ENCODE data around the gene SNAPC4.
"Not testable (repeated sequence)": the region's sequence is repeated elsewhere in the genome, so short reads cannot be mapped to it uniquely, and the experiment has no call there.

SNAPC4 gene

GRCh38 chr9:136410500-136411287 is 10.7 kb upstream of the SNAPC4 start, which contains the start of the genes ENTR1 and PMPCA:
ENTR1 (minus strand) TSS chr9:136410614; CDS start chr9:136410397, 217 bp downstream.
PMPCA (plus strand) TSS chr9:136410658; CDS start chr9:136410669, 11 bp downstream.
- H3K4me3 Mint-ChIP-seq, result peak within 1 kb of the TSS; percentile 88
- intact Hi-C loops (cut with micrococcal nuclease), result no loop called here
- peak within 1 kb of the TSS; percentile 89 for H3K27ac Mint-ChIP-seq
- no peaks in the 10 kb centered on the region for H3K27me3 Mint-ChIP-seq
- H3K4me1 Mint-ChIP-seq (ENCODE audit: low read depth), result peaks cover 37% of the 10 kb centered on the region
- no peaks in the 10 kb centered on the region for H3K9me3 Mint-ChIP-seq
- peaks cover 86% of the 10 kb centered on the region for H3K36me3 Mint-ChIP-seq (ENCODE audit: low read depth)

DNA sequence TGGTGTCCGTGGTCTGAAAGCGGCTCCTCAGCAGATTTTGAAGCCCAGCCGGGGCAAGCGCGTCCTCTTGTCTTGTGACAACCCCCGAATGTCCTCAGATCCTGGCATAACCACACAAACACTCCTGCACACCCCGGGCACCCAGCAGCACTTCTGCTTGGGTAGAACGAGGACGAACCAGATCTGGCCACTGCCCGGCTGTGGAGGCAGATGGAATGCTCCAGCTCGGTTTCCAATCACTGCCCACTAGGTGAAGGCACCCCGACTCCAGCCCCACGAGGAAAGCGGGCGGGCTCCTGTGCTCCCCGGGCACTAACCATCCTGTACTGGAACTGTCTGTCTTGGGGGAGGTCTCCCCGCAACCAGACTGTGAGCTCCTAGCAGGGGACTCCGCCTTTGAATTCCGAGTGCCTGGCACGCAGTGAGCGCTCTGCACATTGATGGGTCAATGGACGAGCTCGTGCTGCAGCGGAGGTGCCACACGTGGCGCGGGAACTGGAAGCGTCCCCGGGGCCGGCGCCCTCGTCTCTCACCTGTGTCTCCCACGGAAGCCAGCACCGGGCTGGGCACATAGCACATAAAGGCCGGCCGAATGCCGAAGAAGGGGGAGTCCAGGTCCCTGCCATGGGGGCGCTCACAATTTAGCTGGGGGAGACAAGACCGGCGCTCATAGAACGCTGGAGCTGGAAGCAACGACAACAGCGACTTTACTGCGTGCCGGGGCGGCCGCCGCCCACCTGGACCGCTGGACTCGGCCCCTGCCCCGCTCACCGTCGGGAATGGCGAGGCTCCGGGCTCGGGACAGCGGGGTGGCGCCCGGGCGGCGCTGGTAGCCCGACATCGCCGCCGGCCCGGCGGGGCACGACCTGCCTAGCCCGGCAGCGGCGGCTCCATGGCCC is 9.8 kb upstream of the SNAPC4 start:
- Mint-ChIP-seq H3K4me3 (peak overlapping the region; percentile 88), H3K4me1 (ENCODE audit: low read depth) (peaks cover 40% of the 10 kb centered on the region), H3K27me3 (no peaks in the 10 kb centered on the region), H3K27ac (peak overlapping the region; percentile 89), H3K9me3 (no peaks in the 10 kb centered on the region), H3K36me3 (ENCODE audit: low read depth) (peaks cover 86% of the 10 kb centered on the region)
- intact Hi-C loops (cut with micrococcal nuclease), result loop anchor here (10.0 kb wide), 1 partner anchor 75 kb away; the partner anchor contains the start of gene SEC16A

DNA sequence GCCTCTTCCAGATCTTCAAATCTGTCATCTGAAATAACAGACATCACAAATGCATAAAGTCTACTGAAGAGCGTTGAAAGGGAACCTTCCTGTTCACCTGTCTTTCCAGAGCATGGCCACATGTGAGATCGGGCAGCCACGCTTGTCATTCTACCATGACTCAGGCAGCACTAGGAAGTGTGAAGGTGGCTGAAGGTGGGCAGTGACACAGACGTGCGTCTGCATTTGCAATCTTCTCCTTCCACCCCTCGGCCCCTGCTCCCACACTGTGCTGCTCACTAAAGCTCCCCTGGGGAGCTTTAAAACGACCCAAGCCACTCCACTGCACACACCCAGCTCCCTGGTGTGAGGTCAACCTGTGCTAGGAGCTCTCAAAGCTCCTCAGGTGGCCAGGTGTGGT is 7.9 kb upstream of the SNAPC4 start:
- H3K27me3 Mint-ChIP-seq, result no peaks in the 10 kb centered on the region
- peak overlapping the region; percentile 89 for H3K27ac Mint-ChIP-seq
- no peak overlapping the region for H3K4me3 Mint-ChIP-seq
- intact Hi-C loops (cut with micrococcal nuclease), result loop anchor here (10.0 kb wide), 1 partner anchor 77 kb away; the partner anchor contains the start of gene SEC16A
- H3K4me1 Mint-ChIP-seq (ENCODE audit: low read depth), result peaks cover 51% of the 10 kb centered on the region
- no peaks in the 10 kb centered on the region for H3K9me3 Mint-ChIP-seq
- peaks cover 86% of the 10 kb centered on the region for H3K36me3 Mint-ChIP-seq (ENCODE audit: low read depth)

- H3K9me3 Mint-ChIP-seq, H3K4me3 Mint-ChIP-seq, H3K27me3 Mint-ChIP-seq, H3K27ac Mint-ChIP-seq: not testable (repeated sequence)
- Mint-ChIP-seq H3K4me1 (ENCODE audit: low read depth) (peaks cover 51% of the 10 kb centered on the region), H3K36me3 (ENCODE audit: low read depth) (peaks cover 86% of the 10 kb centered on the region)
- intact Hi-C loops (cut with micrococcal nuclease), result loop anchor here (10.0 kb wide), 1 partner anchor 78 kb away; the partner anchor contains the start of gene SEC16A
Observed at GRCh38 chr9:136407061-136407460, 7.1 kb upstream of the SNAPC4 start.

- not testable (repeated sequence) for H3K4me3 Mint-ChIP-seq, H3K9me3 Mint-ChIP-seq, H3K27ac Mint-ChIP-seq, H3K27me3 Mint-ChIP-seq
- Mint-ChIP-seq H3K36me3 (ENCODE audit: low read depth) (peaks cover 92% of the 10 kb centered on the region), H3K4me1 (ENCODE audit: low read depth) (peaks cover 39% of the 10 kb centered on the region)
- intact Hi-C loops (cut with micrococcal nuclease), result loop anchor here (10.0 kb wide), 1 partner anchor 79 kb away; the partner anchor contains the start of gene SEC16A
Observed at GRCh38 chr9:136405904-136406303, 5.9 kb upstream of the SNAPC4 start.

DNA sequence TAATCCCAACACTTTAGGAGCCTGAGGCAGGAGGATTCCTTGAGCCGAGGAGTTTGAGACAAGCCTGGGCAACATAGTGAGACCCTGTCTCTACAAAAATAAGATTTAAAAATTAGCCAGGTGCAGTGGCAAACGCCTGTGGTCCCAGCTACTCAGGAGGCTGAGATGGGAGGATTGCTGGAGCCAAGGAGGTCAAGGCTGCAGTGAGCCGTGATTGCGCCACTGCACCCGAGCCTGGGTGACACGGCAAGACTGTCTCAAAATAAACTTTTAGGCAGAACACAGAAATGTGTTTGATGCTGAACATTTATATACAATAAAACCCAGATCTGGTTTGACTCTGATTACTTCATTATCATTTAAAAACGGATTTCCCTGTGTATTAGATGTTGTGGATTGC is 5.5 kb upstream of the SNAPC4 start:
- Mint-ChIP-seq H3K4me3 (no peak overlapping the region), H3K27ac (no peak overlapping the region), H3K36me3 (ENCODE audit: low read depth) (peaks cover 88% of the 10 kb centered on the region), H3K4me1 (ENCODE audit: low read depth) (peaks cover 41% of the 10 kb centered on the region), H3K9me3 (no peaks in the 10 kb centered on the region), H3K27me3 (no peaks in the 10 kb centered on the region)
- intact Hi-C loops (cut with micrococcal nuclease), result loop anchor here (10.0 kb wide), 1 partner anchor 79 kb away; the partner anchor contains the start of gene SEC16A

DNA sequence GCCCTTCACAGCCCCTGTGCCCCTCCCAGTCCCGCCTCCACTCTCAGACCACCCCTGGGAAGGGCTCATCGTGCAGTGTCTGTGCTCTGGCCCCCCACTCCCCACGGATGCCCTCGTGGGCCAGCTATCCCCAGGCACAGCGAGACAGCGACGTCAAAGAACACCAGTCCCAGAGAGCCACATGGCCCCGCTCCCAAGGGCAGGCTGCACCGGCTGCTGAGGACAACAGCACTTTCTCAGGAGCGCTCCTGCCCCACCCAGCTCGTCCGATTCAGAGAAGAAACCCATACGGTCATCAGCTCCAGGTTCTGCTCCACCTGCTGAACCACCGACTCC is 4.8 kb upstream of the SNAPC4 start:
- intact Hi-C loops (cut with micrococcal nuclease), result loop anchor here (10.0 kb wide), 1 partner anchor 80 kb away; the partner anchor contains the start of gene SEC16A
- Mint-ChIP-seq H3K36me3 (ENCODE audit: low read depth) (peaks cover 83% of the 10 kb centered on the region), H3K27ac (no peak overlapping the region), H3K4me1 (ENCODE audit: low read depth) (peaks cover 40% of the 10 kb centered on the region), H3K27me3 (no peaks in the 10 kb centered on the region), H3K4me3 (no peak overlapping the region), H3K9me3 (no peaks in the 10 kb centered on the region)

- peaks cover 37% of the 10 kb centered on the region for H3K4me1 Mint-ChIP-seq (ENCODE audit: low read depth)
- no peaks in the 10 kb centered on the region for H3K9me3 Mint-ChIP-seq
- no peak overlapping the region for H3K27ac Mint-ChIP-seq
- H3K4me3 Mint-ChIP-seq, result no peak overlapping the region
- intact Hi-C loops (cut with micrococcal nuclease), result loop anchor here (10.0 kb wide), 1 partner anchor 81 kb away; the partner anchor contains the start of gene SEC16A
- H3K27me3 Mint-ChIP-seq, result no peaks in the 10 kb centered on the region
- H3K36me3 Mint-ChIP-seq (ENCODE audit: low read depth), result peaks cover 81% of the 10 kb centered on the region
Observed at GRCh38 chr9:136403915-136404800, 4.2 kb upstream of the SNAPC4 start.

DNA sequence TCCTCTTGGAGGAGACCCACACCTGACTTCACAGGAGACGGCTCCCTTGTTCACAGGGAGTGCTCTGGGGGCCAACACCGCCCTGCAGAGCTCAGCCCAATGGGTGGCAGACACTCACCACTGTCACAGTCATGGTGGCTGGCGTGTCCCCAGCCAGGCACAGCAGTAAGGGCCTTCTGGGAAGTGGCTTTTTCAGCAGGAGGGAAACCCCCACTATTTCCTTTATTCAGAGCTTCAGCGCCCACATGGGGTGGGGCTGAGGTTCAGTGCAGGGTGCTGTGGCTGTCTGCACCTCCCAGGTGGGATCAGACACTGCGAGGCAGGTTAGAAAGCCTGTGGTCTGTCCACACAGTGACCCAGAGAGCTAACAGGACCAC is 3.6 kb upstream of the SNAPC4 start:
- Mint-ChIP-seq H3K9me3 (no peaks in the 10 kb centered on the region), H3K27ac (no peak overlapping the region)

GRCh38 chr9:136402067-136402466 is 2.1 kb upstream of the SNAPC4 start:
- peaks cover 79% of the 10 kb centered on the region for H3K36me3 Mint-ChIP-seq (ENCODE audit: low read depth)
- intact Hi-C loops (cut with micrococcal nuclease), result loop anchor here (10.0 kb wide), 1 partner anchor 83 kb away; the partner anchor contains the start of gene SEC16A
- H3K9me3 Mint-ChIP-seq, result no peaks in the 10 kb centered on the region
- no peak overlapping the region for H3K27ac Mint-ChIP-seq
- no peaks in the 10 kb centered on the region for H3K27me3 Mint-ChIP-seq
- H3K4me1 Mint-ChIP-seq (ENCODE audit: low read depth), result peaks cover 34% of the 10 kb centered on the region
- no peak overlapping the region for H3K4me3 Mint-ChIP-seq

More for the DNA sequence above, 3.6 kb upstream of the SNAPC4 start:
- Mint-ChIP-seq H3K36me3 (ENCODE audit: low read depth) (peaks cover 79% of the 10 kb centered on the region), H3K4me1 (ENCODE audit: low read depth) (peaks cover 37% of the 10 kb centered on the region), H3K4me3 (no peak overlapping the region), H3K27me3 (no peaks in the 10 kb centered on the region)
- intact Hi-C loops (cut with micrococcal nuclease), result loop anchor here (10.0 kb wide), 1 partner anchor 81 kb away; the partner anchor contains the start of gene SEC16A

DNA sequence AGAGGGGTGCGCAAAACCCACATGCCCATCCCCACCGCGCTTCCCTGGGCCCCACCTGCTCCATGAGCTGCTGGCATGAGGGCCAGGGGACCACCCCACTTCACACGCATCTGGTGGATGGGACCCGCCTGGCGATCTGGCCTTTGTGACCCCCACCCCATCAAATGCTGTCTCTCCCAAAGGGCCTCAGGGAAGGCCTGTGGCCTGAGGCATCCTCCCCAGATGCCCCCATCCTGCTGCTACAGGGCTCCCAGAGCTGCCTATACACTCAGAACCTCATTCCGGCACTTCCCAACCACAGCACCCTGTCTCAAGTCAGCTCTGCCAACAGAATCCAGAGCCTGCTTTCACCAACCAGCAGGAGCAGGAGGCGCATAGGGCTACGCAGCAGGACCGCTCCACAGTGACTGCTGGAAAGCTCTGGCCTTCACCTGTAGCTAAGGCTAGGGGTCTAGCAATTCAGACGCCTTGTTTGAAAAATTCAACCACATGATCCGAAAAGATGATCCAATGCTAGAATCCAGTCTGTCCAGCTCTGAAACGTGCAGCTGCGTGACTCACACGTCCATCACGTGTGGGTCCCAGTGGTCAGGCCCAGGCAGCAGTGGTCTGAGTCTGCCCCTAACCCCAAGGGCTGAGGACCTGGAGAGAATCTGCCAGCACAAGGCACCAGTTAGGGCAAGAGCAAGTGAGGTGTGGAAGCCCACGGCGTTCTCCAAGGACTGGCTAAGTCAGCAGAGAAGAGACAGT is 1.4 kb upstream of the SNAPC4 start:
- H3K36me3 Mint-ChIP-seq (ENCODE audit: low read depth), result peaks cover 79% of the 10 kb centered on the region
- H3K27ac Mint-ChIP-seq, result no peak overlapping the region
- H3K27me3 Mint-ChIP-seq, result no peaks in the 10 kb centered on the region
- intact Hi-C loops (cut with micrococcal nuclease), result loop anchor here (2.0 to 10.0 kb wide), 3 partner anchors 37 to 83 kb away; partner anchors contain the start of gene SEC16A
- H3K9me3 Mint-ChIP-seq, result no peaks in the 10 kb centered on the region
- H3K4me3 Mint-ChIP-seq, result no peak overlapping the region
- H3K4me1 Mint-ChIP-seq (ENCODE audit: low read depth), result peaks cover 34% of the 10 kb centered on the region
